ENCODE data around the gene GABBR2.

GABBR2 gene

GRCh38 chr9:98576354-98576753 lies 132.4 kb downstream of the GABBR2 start:
- Histone ChIP-seq H3K4me2 (ENCODE audit: low read length) (no peak overlapping the region), H3K9ac (ENCODE audit: low read length) (no peak overlapping the region), H2AFZ (ENCODE audit: low read depth, low read length) (no peak overlapping the region), H3K27me3 (ENCODE audit: low read depth, low read length) (peaks cover 26% of the 10 kb centered on the region), H4K20me1 (ENCODE audit: insufficient read depth, low read length) (no peaks in the 10 kb centered on the region), H3K9me3 (ENCODE audit: insufficient read depth, low read length) (no peaks in the 10 kb centered on the region), H3K4me3 (ENCODE audit: low read length) (no peak overlapping the region), H3K4me1 (ENCODE audit: low read length) (peaks cover 5% of the 10 kb centered on the region; the same call in 1 of the 2 replicates), H3K36me3 (replicated peaks; ENCODE audit: low read depth, low read length) (no peaks in the 10 kb centered on the region), H3K27ac (ENCODE audit: low read length) (no peak overlapping the region), H3K79me2 (ENCODE audit: low read length) (no peaks in the 10 kb centered on the region)
- no peak for TF ChIP-seq EZH2phosphoT487 (IDR thresholded peaks at IDR 0.05; ENCODE audit: low read depth)
- no peak for TF ChIP-seq CTCF (IDR thresholded peaks at IDR 0.05; ENCODE audit: low read depth, low read length)

- Histone ChIP-seq H3K36me3 (replicated peaks; ENCODE audit: low read depth, low read length) (no peaks in the 10 kb centered on the region), H3K4me3 (ENCODE audit: low read length) (no peak overlapping the region), H4K20me1 (ENCODE audit: insufficient read depth, low read length) (no peaks in the 10 kb centered on the region), H3K9ac (ENCODE audit: low read length) (no peak overlapping the region), H3K4me1 (ENCODE audit: low read length) (peaks cover 5% of the 10 kb centered on the region; the same call in 1 of the 2 replicates), H3K79me2 (ENCODE audit: low read length) (no peaks in the 10 kb centered on the region), H3K9me3 (ENCODE audit: insufficient read depth, low read length) (no peaks in the 10 kb centered on the region), H2AFZ (ENCODE audit: low read depth, low read length) (no peak overlapping the region), H3K27ac (ENCODE audit: low read length) (no peak overlapping the region), H3K27me3 (ENCODE audit: low read depth, low read length) (peaks cover 21% of the 10 kb centered on the region), H3K4me2 (ENCODE audit: low read length) (no peak overlapping the region)
- TF ChIP-seq CTCF (IDR thresholded peaks at IDR 0.05; ENCODE audit: low read depth, low read length) (no peak), EZH2phosphoT487 (IDR thresholded peaks at IDR 0.05; ENCODE audit: low read depth) (no peak)
Observed at GRCh38 chr9:98575379-98576346, 133.1 kb downstream of the GABBR2 start.

- Histone ChIP-seq H3K4me2 (ENCODE audit: low read length) (no peak overlapping the region), H3K79me2 (ENCODE audit: low read length) (no peaks in the 10 kb centered on the region), H3K4me3 (ENCODE audit: low read length) (no peak overlapping the region), H3K4me1 (ENCODE audit: low read length) (peaks cover 5% of the 10 kb centered on the region; the same call in 1 of the 2 replicates), H3K36me3 (replicated peaks; ENCODE audit: low read depth, low read length) (no peaks in the 10 kb centered on the region), H3K27me3 (ENCODE audit: low read depth, low read length) (peaks cover 8% of the 10 kb centered on the region), H4K20me1 (ENCODE audit: insufficient read depth, low read length) (no peaks in the 10 kb centered on the region), H3K27ac (ENCODE audit: low read length) (no peak overlapping the region), H3K9ac (ENCODE audit: low read length) (no peak overlapping the region), H2AFZ (ENCODE audit: low read depth, low read length) (no peak overlapping the region), H3K9me3 (ENCODE audit: insufficient read depth, low read length) (no peaks in the 10 kb centered on the region)
- no peak for TF ChIP-seq CTCF (IDR thresholded peaks at IDR 0.05; ENCODE audit: low read depth, low read length)
- no peak for TF ChIP-seq EZH2phosphoT487 (IDR thresholded peaks at IDR 0.05; ENCODE audit: low read depth)
Observed at GRCh38 chr9:98573749-98574278, 134.9 kb downstream of the GABBR2 start.

GRCh38 chr9:98572796-98573195 lies 135.9 kb downstream of the GABBR2 start:
- Histone ChIP-seq H3K9me3 (ENCODE audit: insufficient read depth, low read length) (no peaks in the 10 kb centered on the region), H3K4me3 (ENCODE audit: low read length) (no peak overlapping the region), H3K36me3 (replicated peaks; ENCODE audit: low read depth, low read length) (no peaks in the 10 kb centered on the region), H3K79me2 (ENCODE audit: low read length) (no peaks in the 10 kb centered on the region), H4K20me1 (ENCODE audit: insufficient read depth, low read length) (no peaks in the 10 kb centered on the region), H3K9ac (ENCODE audit: low read length) (no peak overlapping the region), H3K27me3 (ENCODE audit: low read depth, low read length) (no peaks in the 10 kb centered on the region; the same call in 1 of the 2 replicates), H3K4me1 (ENCODE audit: low read length) (peaks cover 5% of the 10 kb centered on the region; the same call in 1 of the 2 replicates), H3K4me2 (ENCODE audit: low read length) (no peak overlapping the region), H2AFZ (ENCODE audit: low read depth, low read length) (no peak overlapping the region), H3K27ac (ENCODE audit: low read length) (no peak overlapping the region)
- TF ChIP-seq CTCF (IDR thresholded peaks at IDR 0.05; ENCODE audit: low read depth, low read length) (no peak), EZH2phosphoT487 (IDR thresholded peaks at IDR 0.05; ENCODE audit: low read depth) (no peak)

Data from OCI-LY3 (cell line).